T47D (cell line): ENCODE measurements around the gene PPP3R1.

Source experiments
- DNase-seq, 2 experiments: peaks; one replicate each; pipeline versions ENCODE4 v3.0.0 to v3.0.0-alpha.2; 2011 to 2012; ENCODE audit warnings: low read depth in 1 of 2, low spot score in 1 of 2
- JUND ChIP-seq: IDR thresholded peaks from 2 replicates; pipeline ENCODE4 v1.6.1; 2012; ENCODE audit warnings: low read depth
- in situ Hi-C: cut with HindIII; loops from 2 replicates; pipeline ENCODE4 v1.10.0; 2016; ENCODE audit warnings: low sequenced_read_pairs, low pct_unique_long_range_greater_than_20kb

The PPP3R1 gene

GRCh38 chr2:68216454-68217310 is 35.6 kb downstream of the PPP3R1 start:
- no peak for DNase-seq
- in situ Hi-C loops, result no loop called here
- no peak for TF ChIP-seq JUND

GRCh38 chr2:68214381-68214780 is 38.0 kb downstream of the PPP3R1 start:
- no peak for TF ChIP-seq JUND
- DNase-seq, result no peak
- in situ Hi-C loops, result no loop called here

- in situ Hi-C loops, result no loop called here
- no peak for TF ChIP-seq JUND
Observed at GRCh38 chr2:68206793-68207192, 45.5 kb downstream of the PPP3R1 start.

GRCh38 chr2:68203587-68203986 is 48.7 kb downstream of the PPP3R1 start:
- no peak for DNase-seq
- TF ChIP-seq JUND, result no peak
- in situ Hi-C loops, result no loop called here

More at GRCh38 chr2:68206793-68207192, 45.5 kb downstream of the PPP3R1 start:
- no peak for DNase-seq

GRCh38 chr2:68200157-68200787 is 52.1 kb downstream of the PPP3R1 start:
- DNase-seq, result no peak
- no peak for TF ChIP-seq JUND
- in situ Hi-C loops, result no loop called here

- no peak for DNase-seq
- in situ Hi-C loops, result no loop called here
- no peak for TF ChIP-seq JUND
Observed at GRCh38 chr2:68196120-68196716, 56.1 kb downstream of the PPP3R1 start.

GRCh38 chr2:68195096-68195495 is 57.2 kb downstream of the PPP3R1 start:
- TF ChIP-seq JUND, result no peak
- in situ Hi-C loops, result no loop called here

GRCh38 chr2:68193787-68194372 is 58.5 kb downstream of the PPP3R1 start:
- DNase-seq, result no peak
- no peak for TF ChIP-seq JUND
- in situ Hi-C loops, result no loop called here

More at GRCh38 chr2:68195096-68195495, 57.2 kb downstream of the PPP3R1 start:
- no peak for DNase-seq

GRCh38 chr2:68193144-68193543 is 59.2 kb downstream of the PPP3R1 start:
- no peak for TF ChIP-seq JUND
- no peak for DNase-seq
- in situ Hi-C loops, result no loop called here

GRCh38 chr2:68190991-68191731 is 61.2 kb downstream of the PPP3R1 start:
- no peak for DNase-seq
- in situ Hi-C loops, result no loop called here
- TF ChIP-seq JUND, result no peak

GRCh38 chr2:68189991-68190784 is 62.1 kb downstream of the PPP3R1 start:
- in situ Hi-C loops, result no loop called here
- no peak for TF ChIP-seq JUND
- no peak for DNase-seq
